GM19455 (cell line): ENCODE results near the gene ITGB3.
"Not testable (repeated sequence)": the region's sequence is repeated elsewhere in the genome, so short reads cannot be mapped to it uniquely, and the experiment has no call there.

ENCODE experiments used
- ATAC-seq: cut with Tn5 transposase; IDR thresholded peaks from one replicate; pipeline ENCODE4 v1.9.1; 2021; ENCODE audit not compliant: unreplicated experiment

The ITGB3 gene

GRCh38 chr17:47222047-47222446 is 31.6 kb upstream of the ITGB3 start:
- no peak for ATAC-seq

- ATAC-seq, result no peak
Measured at GRCh38 chr17:47223007-47223406, 30.6 kb upstream of the ITGB3 start.

DNA sequence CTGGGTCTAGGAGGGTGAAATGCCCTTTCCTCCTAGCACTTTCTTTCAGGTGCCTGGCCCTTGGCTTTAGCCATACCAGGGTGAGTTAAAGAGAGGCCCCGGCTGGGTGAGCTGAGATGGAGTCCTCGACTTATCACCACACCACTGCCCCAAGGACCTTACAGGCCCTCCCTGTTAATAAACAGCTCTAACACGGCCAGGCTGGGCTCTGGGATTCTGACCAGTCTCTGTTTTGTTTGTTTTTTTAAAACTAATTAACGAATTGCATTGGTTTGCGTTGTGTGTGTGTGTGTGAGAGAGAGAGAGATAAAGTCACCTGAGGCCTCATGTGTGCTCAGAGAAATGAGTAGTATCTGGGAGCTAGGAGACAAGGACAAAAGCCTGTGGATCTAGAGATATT is 30.2 kb upstream of the ITGB3 start:
- no peak for ATAC-seq

- not testable (repeated sequence) for ATAC-seq
Measured at GRCh38 chr17:47224077-47224476, 29.6 kb upstream of the ITGB3 start.

GRCh38 chr17:47224966-47225365 is 28.7 kb upstream of the ITGB3 start:
- no peak for ATAC-seq

- ATAC-seq, result no peak
Measured at GRCh38 chr17:47225436-47225858, 28.2 kb upstream of the ITGB3 start.

GRCh38 chr17:47225911-47226688 is 27.5 kb upstream of the ITGB3 start:
- ATAC-seq, result no peak

GRCh38 chr17:47227862-47228261 is 25.8 kb upstream of the ITGB3 start:
- ATAC-seq, result no peak

DNA sequence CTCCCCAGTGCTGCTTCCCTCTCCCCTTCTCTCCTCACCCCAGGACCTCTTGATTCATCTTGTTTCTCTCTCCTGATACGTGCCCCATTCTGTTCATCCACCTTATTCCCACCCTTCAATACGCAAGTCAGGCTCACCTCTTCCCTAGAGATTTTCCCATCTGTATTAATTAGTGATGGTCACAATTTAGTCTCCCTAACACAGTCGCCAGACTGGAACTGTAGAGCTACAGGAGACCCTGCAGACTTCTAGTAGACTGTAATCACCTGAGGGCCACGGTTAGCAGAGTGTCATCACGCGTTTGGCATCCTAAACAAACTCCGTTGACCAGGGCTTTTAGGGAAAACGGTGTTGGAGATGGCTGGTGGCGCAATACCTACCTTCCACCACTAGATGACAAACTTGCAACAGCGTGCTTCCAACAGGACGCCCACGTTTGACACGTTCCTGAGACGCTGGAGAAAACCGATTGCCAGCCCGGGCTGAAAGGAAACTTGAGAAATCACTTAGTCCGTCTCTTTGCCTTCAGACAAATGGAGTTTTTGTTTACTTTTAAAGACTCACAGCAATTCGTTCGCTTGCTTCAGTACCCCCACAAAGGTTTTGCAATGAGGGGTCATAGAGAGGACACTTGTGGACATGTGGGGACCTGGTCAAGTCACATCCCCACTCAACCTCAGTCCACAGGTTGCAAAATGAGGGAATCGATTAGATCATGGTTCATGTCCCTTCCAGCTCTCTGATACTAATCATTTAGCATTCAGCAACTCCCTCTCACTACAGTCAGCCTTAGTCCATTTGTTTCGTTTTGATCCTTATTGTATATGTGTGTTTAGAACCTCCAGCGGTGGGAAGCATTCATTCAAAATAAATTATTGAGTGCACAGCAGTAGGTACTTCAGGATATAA is 23.8 kb upstream of the ITGB3 start:
- peak; percentile 55 for ATAC-seq

DNA sequence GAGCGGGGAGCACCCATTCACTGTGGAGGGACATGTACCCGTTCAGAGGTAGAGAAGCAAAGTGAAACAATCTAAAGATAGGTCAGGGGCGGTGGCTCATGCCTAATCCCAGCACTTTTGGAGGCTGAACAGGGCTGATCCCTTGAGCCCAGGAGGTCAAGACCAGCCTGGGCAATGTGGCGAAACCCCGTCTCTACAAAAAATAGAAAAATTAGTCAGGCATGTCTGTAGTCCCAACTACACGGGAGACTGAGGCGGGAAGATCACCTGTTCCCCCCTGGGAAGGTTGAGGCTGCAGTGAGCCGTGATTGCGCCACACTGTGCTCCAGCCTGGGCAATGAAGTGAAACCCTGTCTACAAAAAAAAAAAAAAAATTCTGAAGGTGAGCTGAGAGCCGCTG is 22.8 kb upstream of the ITGB3 start:
- ATAC-seq, result no peak

DNA sequence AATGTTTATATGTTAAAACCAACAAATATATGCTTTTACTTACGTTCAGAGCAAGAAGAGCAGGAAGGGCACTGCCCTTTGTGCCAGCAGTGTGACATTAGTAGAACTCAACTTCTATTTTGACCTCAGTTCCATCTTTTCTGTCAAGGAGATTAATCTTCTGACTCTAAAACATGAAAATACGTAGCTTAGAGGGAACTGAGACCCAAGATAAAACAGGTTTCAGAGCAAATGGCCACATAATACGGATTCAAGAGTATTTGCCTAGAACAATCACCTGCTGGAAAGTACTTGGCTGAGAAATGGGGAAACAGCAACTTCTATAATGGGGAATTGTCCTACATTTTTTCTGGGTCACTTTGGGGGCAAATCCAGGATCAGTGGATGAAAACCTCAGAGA is 22.3 kb upstream of the ITGB3 start:
- no peak for ATAC-seq

GRCh38 chr17:47231866-47232265 is 21.8 kb upstream of the ITGB3 start:
- no peak for ATAC-seq

DNA sequence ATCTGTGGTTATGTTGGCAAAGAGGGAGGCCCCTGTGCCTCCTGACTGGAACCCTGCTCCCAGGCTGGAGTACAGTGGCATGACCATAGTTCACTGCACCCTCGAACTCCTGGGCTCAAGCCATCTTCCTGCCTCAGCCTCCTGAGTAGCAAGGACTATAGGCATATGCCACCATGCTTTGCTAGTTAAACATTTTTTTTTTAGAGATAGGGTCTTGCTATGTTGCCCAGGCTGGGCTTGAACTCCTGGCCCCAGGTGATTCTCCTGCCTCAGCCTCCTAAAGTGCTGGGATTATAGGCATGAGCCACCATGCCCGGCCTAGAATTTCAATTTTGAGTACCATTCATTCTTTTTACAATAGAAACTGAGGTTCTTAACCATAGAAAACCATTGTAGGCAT is 21.2 kb upstream of the ITGB3 start:
- ATAC-seq, result no peak

DNA sequence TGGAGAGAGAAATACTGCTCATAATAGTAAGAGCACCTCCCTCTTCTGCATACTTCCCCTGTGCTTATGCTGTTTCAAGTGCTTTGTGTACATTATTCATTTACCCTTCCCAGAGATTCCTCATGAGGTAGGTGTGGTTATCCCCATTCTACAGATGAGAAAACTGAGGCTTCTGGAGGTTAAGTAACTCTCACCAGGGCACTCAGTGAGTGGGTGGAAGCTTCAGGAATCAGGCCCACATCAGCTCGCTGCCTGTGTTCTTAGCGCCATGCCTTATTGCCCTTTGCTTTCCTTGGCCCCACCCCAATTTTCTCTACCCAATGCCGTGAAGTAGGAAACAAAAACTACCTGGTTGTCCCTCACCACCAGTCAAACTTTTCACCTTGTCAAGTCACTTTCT is 18.1 kb upstream of the ITGB3 start:
- no peak for ATAC-seq

DNA sequence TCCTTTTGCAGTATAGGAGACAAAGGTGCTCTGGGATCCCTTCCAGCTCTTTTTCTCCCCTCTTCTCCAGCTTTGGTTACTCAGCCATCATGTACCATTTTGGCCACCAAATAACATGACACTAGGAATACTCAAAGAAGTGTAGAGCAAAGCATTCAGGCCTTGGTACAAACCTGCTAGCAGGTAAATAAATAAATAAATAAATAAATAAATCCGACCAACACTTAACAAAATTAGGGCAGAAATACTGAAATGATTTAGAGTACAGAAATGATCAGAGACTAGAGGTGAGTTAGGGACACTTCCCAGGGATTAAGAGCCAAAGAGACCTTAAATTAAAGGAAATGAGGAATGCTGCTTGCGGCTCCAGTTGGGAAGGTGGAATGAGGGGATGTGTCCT is 17.7 kb upstream of the ITGB3 start:
- no peak for ATAC-seq

DNA sequence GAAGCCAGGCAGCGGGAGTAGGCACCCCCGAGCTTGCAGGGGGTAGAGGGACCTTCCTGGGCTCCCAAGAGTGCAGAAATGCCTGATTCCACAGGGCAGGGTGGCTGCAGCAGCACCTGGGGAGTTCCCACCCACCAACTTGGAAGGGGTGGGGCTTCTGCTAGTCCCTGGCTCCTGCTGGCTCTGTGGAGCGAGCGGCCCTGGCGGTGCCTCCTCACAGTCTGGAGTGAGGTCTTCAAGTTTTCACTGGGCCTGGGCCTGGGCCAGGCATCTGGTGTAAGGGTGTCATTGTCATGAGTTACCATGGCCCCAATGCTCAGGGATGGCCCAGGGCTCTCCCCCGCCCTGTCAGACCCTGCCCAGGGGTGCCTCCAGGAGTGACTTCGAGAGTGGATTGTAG is 15.8 kb upstream of the ITGB3 start:
- no peak for ATAC-seq

GRCh38 chr17:47238321-47239010 is 15.2 kb upstream of the ITGB3 start:
- no peak for ATAC-seq

- no peak for ATAC-seq
Measured at GRCh38 chr17:47239619-47239966, 14.0 kb upstream of the ITGB3 start.

DNA sequence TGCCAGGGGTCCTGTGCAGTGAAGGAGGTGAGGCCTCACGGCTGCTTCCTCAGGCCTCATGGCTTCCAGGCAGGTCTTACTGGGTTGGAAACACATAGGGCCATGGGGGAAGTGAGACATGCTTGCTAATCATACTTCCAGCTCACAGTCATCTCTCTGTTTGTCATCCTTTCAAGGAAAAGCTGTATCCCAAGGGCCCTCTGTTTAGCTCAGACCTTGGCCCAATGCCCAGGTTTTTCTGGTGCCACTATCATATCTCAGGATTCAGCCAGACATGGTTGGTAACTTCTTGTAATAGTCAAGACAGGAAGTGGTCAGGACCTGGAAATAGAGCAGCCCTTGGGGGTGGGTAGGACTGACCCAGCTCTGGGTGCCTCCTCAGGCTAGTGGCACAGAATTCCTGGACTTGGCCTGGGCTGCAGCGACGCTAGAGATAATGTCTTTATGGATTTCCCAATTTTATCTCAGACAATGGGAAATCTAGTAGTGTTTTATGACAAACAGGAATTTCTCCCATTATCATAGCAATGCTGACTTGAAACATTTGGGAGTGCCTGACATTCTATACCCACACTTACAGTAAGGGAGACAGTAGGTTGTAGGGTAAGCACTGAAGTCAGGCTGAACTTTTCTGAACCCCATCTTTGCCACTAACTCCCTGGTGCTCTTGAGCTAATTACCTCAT is 13.5 kb upstream of the ITGB3 start:
- ATAC-seq, result no peak

DNA sequence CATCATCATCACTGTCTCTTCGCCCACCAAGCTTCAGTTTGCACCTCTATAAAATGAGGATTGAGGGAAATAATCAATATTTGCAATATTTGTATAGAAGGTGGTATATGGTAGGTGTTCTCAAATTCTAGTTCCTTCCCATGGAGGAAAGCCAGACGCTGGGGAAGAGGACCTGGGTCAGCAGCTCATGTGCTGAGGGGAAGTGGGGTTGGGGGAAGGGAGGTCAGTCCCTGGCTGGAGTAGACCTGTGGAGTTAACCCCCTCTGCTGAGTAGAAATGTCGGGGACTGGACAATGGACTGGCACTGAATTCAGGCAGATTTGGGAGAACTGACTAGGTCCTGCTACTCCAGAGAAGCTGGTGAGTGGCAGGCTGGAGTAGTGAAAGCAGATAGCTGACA is 12.8 kb upstream of the ITGB3 start:
- ATAC-seq, result no peak

DNA sequence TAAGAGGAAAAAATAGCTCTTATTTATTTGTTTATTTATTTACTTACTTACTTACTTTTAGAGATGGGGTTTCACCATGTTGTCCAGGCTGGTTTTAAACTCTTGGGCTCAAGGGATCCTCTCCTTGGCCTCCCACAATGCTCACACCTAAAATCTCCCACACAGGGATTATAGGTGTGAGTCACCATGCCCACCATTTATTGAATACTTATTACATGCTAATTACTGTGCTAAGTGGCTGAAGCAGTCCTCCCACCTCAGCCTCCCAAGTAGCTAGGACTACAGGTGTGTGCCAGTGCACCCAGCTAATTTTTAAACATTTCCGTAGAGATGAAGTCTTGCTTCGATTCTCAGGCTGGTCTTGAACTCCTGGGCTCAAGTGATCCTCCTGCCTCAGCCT is 11.0 kb upstream of the ITGB3 start:
- ATAC-seq, result no peak
